Pancreas (tissue), 10 donors: ENCODE data around the gene YTHDC2. TPM values are rescaled to one million over a fixed set of nuclear protein-coding genes. Genes with fewer than 3 reads are reported as not detected.

Source experiments
- ATAC-seq, 4 donors: fragments of 200-7000 bp; cut with Tn5 transposase; one replicate each; pipeline versions ENCODE4 v1.8.0 to v1.9.1; 2020; ENCODE audit warnings: mild to moderate bottlenecking in 4 of 4, moderate library complexity in 4 of 4
- DNase-seq, 6 donors: peaks; one replicate each; pipeline ENCODE4 v3.0.0-alpha.2; 2020
- FAIRE-seq: peaks from 2 replicates; lab custom pipeline; 2012; peaks lifted over from hg19 to GRCh38; lab: Jason Lieb, UNC
- H3K27ac ChIP-seq, 4 donors: fragments of 200-600 bp; sonication (generic); 1 replicate in 3 of 4; 2 replicates in 1 of 4; pipeline versions ENCODE4 v1.5.0 to v1.8.0; 2020
- H3K27me3 ChIP-seq, 4 donors: fragments of 200-600 bp; one replicate each; pipeline ENCODE4 v1.8.0; 2021
- H3K36me3 ChIP-seq, 3 donors: fragments of 200-600 bp; sonication (generic) in 1 of 3; one replicate each; pipeline versions ENCODE4 v1.5.0 to v1.8.0; 2020 to 2021
- H3K4me1 ChIP-seq, 3 donors: fragments of 200-600 bp; one replicate each; pipeline ENCODE4 v1.8.0; 2021
- H3K4me3 ChIP-seq, 4 donors: fragments of 200-600 bp; sonication (generic) in 2 of 4; one replicate each; pipeline versions ENCODE4 v1.5.0 to v1.8.0; 2020 to 2021
- H3K9me3 ChIP-seq, 4 donors: fragments of 200-600 bp; one replicate each; pipeline ENCODE4 v1.8.0; 2021
- CTCF ChIP-seq, 4 donors: fragments of 200-600 bp; sonication (generic) in 3 of 4; IDR thresholded peaks; one replicate each; pipeline versions ENCODE4 v1.5.0 to v1.8.0; 2021; ENCODE audit warnings: antibody characterized with exemption in 4 of 4
- WGBS, 2 donors: extraction: QIAGEN DNeasy Blood & Tissue Kit; methylation state at CpG; one replicate each; pipeline ENCODE4 v1.1.7; 2013; 5-methylcytosine and 5-hydroxymethylcytosine counted together
- intact Hi-C, 3 donors: fragments of 100-400 bp; cut with DNase I; formaldehyde crosslinking; loops; one replicate each; pipeline versions ENCODE4 v1.11.1 to v1.14.2; 2022
- polyA plus RNA-seq, 2 donors: library from polyadenylated mRNA; stranded (reverse); fragments of 200-250 nt; gene quantifications; one replicate each; pipeline ENCODE4 v1.2.3, GENCODE V29; 2013
- total RNA-seq, 6 donors: library from RNA; stranded (reverse); fragmentation: NEBNext Ultra II Directional in 4 of 6; extraction: Animal tissue kit (Norgen Biotek cat#: 25700) in 4 of 6; gene quantifications; one replicate each; pipeline versions ENCODE4 v1.2.1 to v1.2.4, GENCODE V29; 2021 to 2023
- donor health status: healthy with polysubstance abuse.
- donor health status: DM: no; HTN: no; CAD: no; lungs with moderate emphysema.
- donor health status: DM: no; HTN: no; CAD: no.
- donor health status: control.
- donor health status: control.
- donor health status: Bipolar disorder and iron deficiency.
- donor health status: DM: yes; HTN: yes; CAD: no.
- donor health status: DM: no; HTN: no; CAD: no.
- donor health status: DM: no; HTN: no; CAD: no.
- donor health status: DM: yes; HTN: yes; CAD: no.

The YTHDC2 gene
- total and polyA plus RNA-seq, 8 donors: 5.7 to 13.7 (median 9.7) TPM

- FAIRE-seq (no peak), ATAC-seq (no peak), DNase-seq (no peak)
- H3K4me1 ChIP-seq: peaks cover 0 to 5% (median 0%) of the 10 kb centered on the region in 3 donors
- H3K27me3 ChIP-seq: peaks cover 0 to 2% (median 0%) of the 10 kb centered on the region in 4 donors
- 94 to 96% methylated on average over 3 of the region's 3 CpGs for WGBS, 2 donors
- intact Hi-C loops: no loop called here
- H3K9me3 ChIP-seq: no peaks in the 10 kb centered on the region
- no peaks in the 10 kb centered on the region for H3K36me3 ChIP-seq
- no peak overlapping the region for H3K4me3 ChIP-seq
- no peak for TF ChIP-seq CTCF (IDR thresholded peaks at IDR 0.05)
- no peak overlapping the region for H3K27ac ChIP-seq
These were observed 23.2 kb upstream of the YTHDC2 start for GRCh38 chr5:113490317-113490716.

GRCh38 chr5:113491022-113491421 lies 22.5 kb upstream of the YTHDC2 start:
- Histone ChIP-seq H3K36me3 (no peaks in the 10 kb centered on the region), H3K4me3 (no peak overlapping the region), H3K4me1 (peaks cover 0 to 5% (median 0%) of the 10 kb centered on the region in 3 donors), H3K9me3 (no peaks in the 10 kb centered on the region), H3K27me3 (peaks cover 0 to 2% (median 0%) of the 10 kb centered on the region in 4 donors), H3K27ac (no peak overlapping the region)
- ATAC-seq (no peak), DNase-seq (no peak), FAIRE-seq (no peak)
- WGBS, 2 donors: 80 to 90% methylated on average over 2 of the region's 2 CpGs
- no peak for TF ChIP-seq CTCF (IDR thresholded peaks at IDR 0.05)
- intact Hi-C loops: no loop called here

- no peak for TF ChIP-seq CTCF (IDR thresholded peaks at IDR 0.05)
- no peak overlapping the region for H3K4me3 ChIP-seq
- FAIRE-seq (no peak), ATAC-seq (no peak), DNase-seq (no peak)
- H3K9me3 ChIP-seq: no peaks in the 10 kb centered on the region
- 64 to 69% methylated on average over 1 of the region's 1 CpG for WGBS, 2 donors
- intact Hi-C loops: no loop called here
- H3K4me1 ChIP-seq: peaks cover 0 to 5% (median 0%) of the 10 kb centered on the region in 3 donors
- H3K27ac ChIP-seq: no peak overlapping the region
- no peaks in the 10 kb centered on the region for H3K27me3 ChIP-seq
- no peaks in the 10 kb centered on the region for H3K36me3 ChIP-seq
These were observed 20.0 kb upstream of the YTHDC2 start for GRCh38 chr5:113493446-113493845.

DNA sequence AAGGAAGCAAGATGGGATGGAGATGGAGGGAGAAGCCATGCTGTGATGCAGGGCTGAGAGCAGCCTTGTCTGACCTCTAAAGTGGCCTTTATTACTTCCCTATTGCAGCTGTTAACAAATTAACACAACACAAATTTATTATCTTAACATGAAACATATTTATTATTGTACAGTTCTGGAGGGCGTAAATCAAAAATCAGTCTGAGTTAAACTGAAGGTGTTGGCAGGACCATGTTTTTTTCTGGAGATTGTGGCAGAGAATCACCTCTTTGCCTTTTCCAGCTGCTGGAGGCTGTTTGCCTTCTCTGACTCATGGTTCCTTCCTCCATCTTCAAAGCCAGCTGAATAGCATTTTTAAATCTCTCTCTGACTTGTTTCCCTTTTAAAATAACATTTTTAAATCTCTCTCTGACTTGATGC lies 18.1 kb upstream of the YTHDC2 start:
- TF ChIP-seq CTCF (IDR thresholded peaks at IDR 0.05): no peak
- WGBS, 2 donors: 52 to 53% methylated on average over 1 of the region's 1 CpG
- Histone ChIP-seq H3K4me1 (no peaks in the 10 kb centered on the region), H3K36me3 (no peaks in the 10 kb centered on the region), H3K9me3 (no peaks in the 10 kb centered on the region), H3K4me3 (no peak overlapping the region), H3K27ac (no peak overlapping the region), H3K27me3 (no peaks in the 10 kb centered on the region)
- no peak for DNase-seq
- no peak for ATAC-seq
- FAIRE-seq: no peak
- intact Hi-C loops: no loop called here

DNA sequence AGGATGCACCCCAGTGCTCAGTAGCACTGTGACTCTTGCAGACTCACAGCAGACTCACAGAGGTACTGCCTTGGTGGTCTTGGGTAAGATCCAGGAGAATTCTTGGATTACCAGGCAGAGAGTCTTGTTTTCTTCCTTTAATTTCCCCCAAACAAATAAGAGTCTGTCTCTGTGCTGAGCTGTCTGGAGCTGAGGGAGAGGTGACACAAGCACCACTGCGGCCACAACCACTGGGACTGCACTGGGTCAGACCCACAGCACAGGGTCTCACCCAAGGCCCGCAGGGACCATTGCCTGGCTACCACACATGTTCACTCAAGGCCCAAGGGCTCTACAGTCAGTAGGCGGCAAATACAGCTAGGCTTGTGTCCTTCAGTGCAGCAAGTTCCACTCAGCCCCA lies 11.4 kb upstream of the YTHDC2 start:
- Histone ChIP-seq H3K27me3 (no peaks in the 10 kb centered on the region), H3K36me3 (no peaks in the 10 kb centered on the region), H3K4me3 (no peak overlapping the region), H3K27ac (no peak overlapping the region), H3K9me3 (no peaks in the 10 kb centered on the region), H3K4me1 (no peaks in the 10 kb centered on the region)
- intact Hi-C loops: loop anchor here in 2 of 3 donors (10.0 kb wide), 2 partner anchors 117 to 147 kb away; no protein-coding TSS in a partner anchor
- FAIRE-seq (no peak), DNase-seq (no peak), ATAC-seq (no peak)
- 93 to 99% methylated on average over 3 of the region's 3 CpGs for WGBS, 2 donors
- no peak for TF ChIP-seq CTCF (IDR thresholded peaks at IDR 0.05)
